ENCODE data around the gene DEGS2.

DNA sequence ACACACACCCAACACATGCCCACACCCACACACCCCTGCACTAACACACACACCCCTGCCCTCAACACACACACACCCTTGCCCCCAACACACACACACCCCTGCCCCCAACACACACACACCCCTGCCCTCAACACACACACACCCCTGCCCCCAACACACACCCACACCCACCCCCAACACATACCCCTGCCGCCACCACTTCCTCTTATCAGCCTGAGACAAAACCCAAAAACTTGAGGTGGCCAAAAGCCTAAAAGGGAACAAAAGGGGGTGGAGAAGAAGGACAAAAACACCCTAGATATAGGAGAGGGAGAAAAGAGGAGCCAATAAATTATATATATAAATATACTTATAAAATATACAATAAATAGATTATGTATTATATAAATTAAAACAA is 9.1 kb upstream of the DEGS2 start:
- TF ChIP-seq, protein P1, sequence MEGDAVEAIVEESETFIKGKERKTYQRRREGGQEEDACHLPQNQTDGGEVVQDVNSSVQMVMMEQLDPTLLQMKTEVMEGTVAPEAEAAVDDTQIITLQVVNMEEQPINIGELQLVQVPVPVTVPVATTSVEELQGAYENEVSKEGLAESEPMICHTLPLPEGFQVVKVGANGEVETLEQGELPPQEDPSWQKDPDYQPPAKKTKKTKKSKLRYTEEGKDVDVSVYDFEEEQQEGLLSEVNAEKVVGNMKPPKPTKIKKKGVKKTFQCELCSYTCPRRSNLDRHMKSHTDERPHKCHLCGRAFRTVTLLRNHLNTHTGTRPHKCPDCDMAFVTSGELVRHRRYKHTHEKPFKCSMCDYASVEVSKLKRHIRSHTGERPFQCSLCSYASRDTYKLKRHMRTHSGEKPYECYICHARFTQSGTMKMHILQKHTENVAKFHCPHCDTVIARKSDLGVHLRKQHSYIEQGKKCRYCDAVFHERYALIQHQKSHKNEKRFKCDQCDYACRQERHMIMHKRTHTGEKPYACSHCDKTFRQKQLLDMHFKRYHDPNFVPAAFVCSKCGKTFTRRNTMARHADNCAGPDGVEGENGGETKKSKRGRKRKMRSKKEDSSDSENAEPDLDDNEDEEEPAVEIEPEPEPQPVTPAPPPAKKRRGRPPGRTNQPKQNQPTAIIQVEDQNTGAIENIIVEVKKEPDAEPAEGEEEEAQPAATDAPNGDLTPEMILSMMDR (IDR thresholded peaks at IDR 0.05) = no peak
- no peak for TF ChIP-seq POLR2A (IDR thresholded peaks at IDR 0.05)

All from testis (tissue), 2 donors.